Brain microvascular endothelial cell (primary cell): Measurements from ENCODE around the gene CTAG1B.
"Not testable (repeated sequence)": the region's sequence is repeated elsewhere in the genome, so short reads cannot be mapped to it uniquely, and the experiment has no call there.

Experiments used
- DNase-seq: peaks from one replicate; pipeline ENCODE4 v3.0.0-alpha.2; 2020
- H3K27ac ChIP-seq: fragments of 250-450 bp; sonication (Bioruptor Pico); 2 replicates; pipeline ENCODE4 v1.5.1; 2020; ENCODE audit warnings: mild to moderate bottlenecking, moderate library complexity
- H3K27me3 ChIP-seq: fragments of 250-450 bp; sonication (Bioruptor Pico); replicated peaks from 2 replicates; pipeline ENCODE4 v1.5.1; 2020; ENCODE audit warnings: mild to moderate bottlenecking
- H3K36me3 ChIP-seq: fragments of 250-450 bp; sonication (Bioruptor Pico); replicated peaks from 2 replicates; pipeline ENCODE4 v1.5.1; 2020; ENCODE audit warnings: mild to moderate bottlenecking
- H3K4me3 ChIP-seq: 2 replicates; pipeline ENCODE4 v1.5.1; 2011; ENCODE audit warnings: low read depth, mild to moderate bottlenecking, control low read depth, low read length, moderate library complexity
- CTCF ChIP-seq: IDR thresholded peaks from 2 replicates; pipeline ENCODE4 v1.5.1; 2011; ENCODE audit warnings: low read depth, mild to moderate bottlenecking, moderate library complexity, low read length, control low read depth, inconsistent platforms; ENCODE audit errors: missing control alignments
- in situ Hi-C: cut with HindIII; loops from 2 replicates; pipeline ENCODE4 v1.10.0; 2017; ENCODE audit warnings: low sequenced_read_pairs, low pct_ligation_motif_present

The CTAG1B gene

GRCh38 chrX:154653048-154653401 lies 33.9 kb upstream of the CTAG1B start:
- no peak for DNase-seq
- Histone ChIP-seq H3K27ac (no peak overlapping the region), H3K4me3 (no peak overlapping the region), H3K36me3 (no peaks in the 10 kb centered on the region), H3K27me3 (no peaks in the 10 kb centered on the region)
- no peak for TF ChIP-seq CTCF
- in situ Hi-C loops: no loop called here

GRCh38 chrX:154652311-154653047 lies 33.4 kb upstream of the CTAG1B start:
- Histone ChIP-seq H3K27me3 (no peaks in the 10 kb centered on the region), H3K4me3 (no peak overlapping the region), H3K27ac (no peak overlapping the region), H3K36me3 (no peaks in the 10 kb centered on the region)
- TF ChIP-seq CTCF: no peak
- in situ Hi-C loops: no loop called here
- DNase-seq: no peak

- no peak for DNase-seq
- no peaks in the 10 kb centered on the region for H3K27me3 ChIP-seq
- H3K4me3 ChIP-seq: no peak overlapping the region
- H3K27ac ChIP-seq: no peak overlapping the region
- no peaks in the 10 kb centered on the region for H3K36me3 ChIP-seq
- TF ChIP-seq CTCF: no peak
- in situ Hi-C loops: no loop called here
Observed at GRCh38 chrX:154650221-154650510, 31.1 kb upstream of the CTAG1B start.

DNA sequence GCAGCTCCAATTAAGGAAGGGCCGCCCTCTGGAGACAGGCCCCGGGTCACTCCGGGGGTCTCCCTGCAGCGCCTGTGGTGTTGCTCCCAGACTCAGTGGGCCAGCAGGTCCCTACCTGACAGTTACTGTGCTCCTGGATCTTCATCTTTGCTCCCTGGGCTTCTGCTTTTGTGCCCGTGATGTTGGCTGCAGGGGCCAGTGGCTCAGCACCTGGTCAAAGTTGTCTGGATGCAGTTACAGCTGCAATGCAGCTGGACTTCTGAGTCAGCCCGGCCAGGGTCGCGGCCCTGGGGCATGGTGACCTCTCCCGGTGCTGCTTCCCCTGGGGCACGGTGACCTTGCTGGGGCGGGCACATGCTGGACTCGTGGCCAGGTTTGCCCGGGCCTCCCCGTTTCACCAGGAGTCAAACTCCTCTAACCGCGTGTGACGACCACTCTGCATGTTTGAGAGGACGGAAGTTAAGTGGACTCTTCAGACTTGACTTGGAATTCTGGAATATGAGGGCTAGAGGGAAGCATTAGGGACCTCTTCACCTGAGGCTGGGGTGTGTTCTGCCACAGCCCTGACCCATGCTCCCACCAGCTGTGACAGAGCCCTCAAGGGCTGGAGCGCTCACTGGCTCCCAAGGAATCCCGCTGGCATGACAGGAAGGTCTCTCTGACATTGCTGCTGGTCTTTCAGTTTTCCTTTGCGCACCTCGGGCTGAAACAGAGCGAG lies 30.6 kb upstream of the CTAG1B start:
- Histone ChIP-seq H3K27ac (no peak overlapping the region), H3K36me3 (no peaks in the 10 kb centered on the region), H3K27me3 (no peaks in the 10 kb centered on the region), H3K4me3 (no peak overlapping the region)
- no peak for TF ChIP-seq CTCF
- DNase-seq: no peak
- in situ Hi-C loops: no loop called here

- no peak for TF ChIP-seq CTCF
Observed at GRCh38 chrX:154648931-154649330, 29.8 kb upstream of the CTAG1B start.

DNA sequence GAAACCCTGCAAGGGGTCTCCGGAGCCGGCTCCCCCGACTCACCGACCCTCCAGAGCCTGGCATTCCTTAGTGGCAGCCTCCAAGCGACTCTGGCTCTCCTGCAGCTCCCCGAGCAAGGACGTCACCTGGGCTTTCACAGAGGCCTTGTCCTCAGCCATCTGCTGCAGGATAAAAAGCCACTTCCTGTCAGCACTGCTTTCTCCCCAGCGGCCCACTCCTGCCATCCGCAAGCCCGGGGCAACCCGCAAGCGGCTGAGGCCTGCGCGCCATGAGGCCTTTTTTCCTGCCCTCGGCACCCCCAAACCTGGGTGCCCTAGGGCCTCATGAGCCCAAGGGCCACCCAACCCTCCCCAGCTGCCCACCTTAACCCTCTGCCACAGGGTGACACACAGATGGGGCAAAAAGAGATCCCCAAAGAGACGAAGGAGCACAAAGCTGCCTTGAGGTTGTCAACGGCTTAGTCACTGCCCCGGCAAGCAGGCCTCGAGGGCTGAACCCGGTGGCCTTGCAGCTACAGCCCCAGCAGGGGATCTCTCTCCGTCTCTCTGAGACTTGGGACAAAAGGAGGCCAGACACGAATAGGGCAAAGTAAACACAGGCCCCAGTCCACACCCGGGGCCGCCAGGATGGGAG lies 26.8 kb upstream of the CTAG1B start:
- DNase-seq, H3K27ac ChIP-seq, H3K36me3 ChIP-seq, H3K27me3 ChIP-seq, H3K4me3 ChIP-seq, in situ Hi-C loops: not testable (repeated sequence)

More at GRCh38 chrX:154648931-154649330, 29.8 kb upstream of the CTAG1B start:
- H3K27me3 ChIP-seq: no peaks in the 10 kb centered on the region
- in situ Hi-C loops: no loop called here
- no peaks in the 10 kb centered on the region for H3K36me3 ChIP-seq
- H3K27ac ChIP-seq: no peak overlapping the region
- no peak overlapping the region for H3K4me3 ChIP-seq
- no peak for DNase-seq

DNA sequence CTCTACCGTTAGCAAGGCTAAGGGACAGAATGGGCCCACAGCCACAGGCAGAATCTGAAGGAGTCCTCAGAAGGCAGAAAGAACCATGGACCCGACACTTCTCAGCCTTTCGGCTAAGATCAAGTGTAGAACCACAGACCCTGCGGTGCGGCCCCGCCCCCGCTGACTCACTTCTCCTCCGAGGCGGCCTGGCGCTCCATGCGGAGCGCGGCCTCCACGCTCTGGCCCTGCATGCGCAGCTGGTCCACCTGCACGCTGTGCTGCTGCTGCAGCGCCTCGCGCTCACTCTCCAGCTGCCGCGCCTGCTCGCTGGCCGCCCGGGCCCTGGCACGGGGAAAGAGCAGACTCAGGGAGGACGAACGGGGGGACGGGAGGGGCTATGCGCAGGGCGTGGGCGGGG lies 24.6 kb upstream of the CTAG1B start:
- H3K36me3 ChIP-seq, in situ Hi-C loops, H3K27ac ChIP-seq, H3K4me3 ChIP-seq, DNase-seq, H3K27me3 ChIP-seq: not testable (repeated sequence)

DNA sequence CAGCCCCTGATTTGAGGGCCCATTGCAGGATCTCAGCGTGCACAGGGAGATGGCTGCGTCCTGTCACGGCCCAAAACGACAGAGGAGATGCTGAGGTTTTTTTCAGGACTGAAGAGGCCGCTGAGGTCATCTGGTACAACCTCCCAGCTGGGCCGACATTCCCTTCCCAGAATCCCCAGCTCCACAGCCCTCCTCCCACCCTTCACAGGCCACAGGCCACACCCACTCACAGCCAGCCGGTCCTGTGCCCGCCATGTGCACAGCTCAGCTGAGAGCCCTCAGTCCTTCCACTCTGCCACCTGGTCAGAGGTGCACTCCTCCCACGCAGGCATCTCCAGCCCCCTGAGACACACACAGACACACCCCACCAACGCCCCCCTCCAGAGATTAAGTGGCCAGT lies 22.7 kb upstream of the CTAG1B start:
- in situ Hi-C loops, H3K27me3 ChIP-seq, H3K36me3 ChIP-seq, DNase-seq, H3K4me3 ChIP-seq, H3K27ac ChIP-seq: not testable (repeated sequence)

DNA sequence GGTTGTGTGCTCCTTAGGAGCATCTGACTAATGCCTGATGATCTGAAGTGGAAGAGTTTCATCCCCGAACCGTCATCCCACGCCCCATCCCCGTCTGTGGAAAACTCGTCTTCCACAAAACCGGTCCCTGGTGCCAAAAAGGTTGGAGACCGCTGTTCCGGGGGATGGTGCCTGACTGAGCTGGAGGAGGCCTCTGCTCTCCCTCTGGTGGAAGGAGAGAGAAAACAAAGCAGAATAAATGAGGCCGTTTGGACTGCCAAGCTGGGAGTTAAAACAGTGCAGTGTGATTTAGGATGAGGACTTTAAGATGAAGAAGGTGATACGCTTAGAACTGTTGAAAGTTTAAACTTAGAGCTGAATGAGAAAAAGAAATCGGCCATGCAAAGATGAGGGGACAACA lies 14.6 kb upstream of the CTAG1B start:
- H3K4me3 ChIP-seq, H3K27ac ChIP-seq, in situ Hi-C loops, H3K27me3 ChIP-seq, DNase-seq, H3K36me3 ChIP-seq: not testable (repeated sequence)
